Measurements from ENCODE around the gene CIC.

The CIC gene

GRCh38 chr19:42244347-42245220 is 24.5 kb upstream of the CIC start:
- peak; percentile 87 for DNase-seq

GRCh38 chr19:42245231-42245630 is 23.8 kb upstream of the CIC start:
- no peak for DNase-seq

- peak; percentile 37 for DNase-seq
Observed at GRCh38 chr19:42246143-42246921, 22.7 kb upstream of the CIC start.

- no peak for DNase-seq
Observed at GRCh38 chr19:42246922-42247639, 22.0 kb upstream of the CIC start.

GRCh38 chr19:42247640-42248199 is 21.3 kb upstream of the CIC start:
- no peak for DNase-seq

- no peak for DNase-seq
Observed at GRCh38 chr19:42248270-42249148, 20.5 kb upstream of the CIC start.

GRCh38 chr19:42249149-42249750 is 19.8 kb upstream of the CIC start:
- no peak for DNase-seq

- DNase-seq: no peak
Observed at GRCh38 chr19:42249769-42250168, 19.3 kb upstream of the CIC start.

GRCh38 chr19:42250183-42250665 is 18.8 kb upstream of the CIC start:
- DNase-seq: no peak

- DNase-seq: no peak
Observed at GRCh38 chr19:42250666-42251531, 18.2 kb upstream of the CIC start.

GRCh38 chr19:42251572-42252358 is 17.3 kb upstream of the CIC start:
- no peak for DNase-seq

GRCh38 chr19:42252365-42253244 is 16.4 kb upstream of the CIC start:
- no peak for DNase-seq

GRCh38 chr19:42253245-42254088 is 15.6 kb upstream of the CIC start:
- DNase-seq: no peak

GRCh38 chr19:42254089-42254849 is 14.8 kb upstream of the CIC start:
- no peak for DNase-seq

GRCh38 chr19:42254850-42255765 is 13.9 kb upstream of the CIC start, which contains the start of gene ERF:
Gene ERF (minus strand): TSS chr19:42255128. CDS start chr19:42254999, 129 bp downstream.
- peak; percentile 70 for DNase-seq

Measured in DMS153 (cell line).